ENCODE data around the gene PALMD. TPM values are rescaled to one million over a fixed set of nuclear protein-coding genes. Genes with fewer than 3 reads are reported as not detected.

PALMD gene
- total and polyA plus RNA-seq, 2 experiments from 2014 or later = 0.63 to 0.94 TPM

DNA sequence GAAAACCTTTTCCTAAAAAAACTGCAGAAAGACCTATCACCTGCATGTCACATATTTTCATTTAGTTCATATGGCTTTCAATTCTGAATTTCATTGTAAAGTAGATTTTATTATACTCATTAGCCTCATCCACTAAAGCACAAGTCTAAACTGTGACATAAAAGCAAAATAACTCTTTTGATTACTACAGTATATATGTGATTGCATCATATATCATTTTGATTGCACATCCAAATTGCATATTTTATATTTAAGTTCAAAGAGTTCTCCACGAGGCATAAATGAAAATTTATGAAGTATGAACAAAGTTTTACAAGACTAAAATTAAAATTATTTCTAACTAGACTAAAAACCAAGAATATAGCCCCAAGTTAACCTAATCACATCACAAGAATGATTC lies 19.3 kb downstream of the PALMD start:
- no peaks in the 10 kb centered on the region for H3K36me3 ChIP-seq
- H3K4me3 ChIP-seq = no peak overlapping the region
- no peak overlapping the region for H3K27ac ChIP-seq
- no peaks in the 10 kb centered on the region for H3K9me3 ChIP-seq (ENCODE audit: low read depth)
- no peaks in the 10 kb centered on the region for H3K4me1 ChIP-seq (ENCODE audit: low read depth)
- no peak for DNase-seq (ENCODE audit: low read depth in 1 of 2, low spot score in 1 of 2)
- TF ChIP-seq, protein P1, sequence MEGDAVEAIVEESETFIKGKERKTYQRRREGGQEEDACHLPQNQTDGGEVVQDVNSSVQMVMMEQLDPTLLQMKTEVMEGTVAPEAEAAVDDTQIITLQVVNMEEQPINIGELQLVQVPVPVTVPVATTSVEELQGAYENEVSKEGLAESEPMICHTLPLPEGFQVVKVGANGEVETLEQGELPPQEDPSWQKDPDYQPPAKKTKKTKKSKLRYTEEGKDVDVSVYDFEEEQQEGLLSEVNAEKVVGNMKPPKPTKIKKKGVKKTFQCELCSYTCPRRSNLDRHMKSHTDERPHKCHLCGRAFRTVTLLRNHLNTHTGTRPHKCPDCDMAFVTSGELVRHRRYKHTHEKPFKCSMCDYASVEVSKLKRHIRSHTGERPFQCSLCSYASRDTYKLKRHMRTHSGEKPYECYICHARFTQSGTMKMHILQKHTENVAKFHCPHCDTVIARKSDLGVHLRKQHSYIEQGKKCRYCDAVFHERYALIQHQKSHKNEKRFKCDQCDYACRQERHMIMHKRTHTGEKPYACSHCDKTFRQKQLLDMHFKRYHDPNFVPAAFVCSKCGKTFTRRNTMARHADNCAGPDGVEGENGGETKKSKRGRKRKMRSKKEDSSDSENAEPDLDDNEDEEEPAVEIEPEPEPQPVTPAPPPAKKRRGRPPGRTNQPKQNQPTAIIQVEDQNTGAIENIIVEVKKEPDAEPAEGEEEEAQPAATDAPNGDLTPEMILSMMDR (IDR thresholded peaks at IDR 0.05; ENCODE audit: low read depth, low read length) = no peak
- H3K27me3 ChIP-seq = no peaks in the 10 kb centered on the region

DNA sequence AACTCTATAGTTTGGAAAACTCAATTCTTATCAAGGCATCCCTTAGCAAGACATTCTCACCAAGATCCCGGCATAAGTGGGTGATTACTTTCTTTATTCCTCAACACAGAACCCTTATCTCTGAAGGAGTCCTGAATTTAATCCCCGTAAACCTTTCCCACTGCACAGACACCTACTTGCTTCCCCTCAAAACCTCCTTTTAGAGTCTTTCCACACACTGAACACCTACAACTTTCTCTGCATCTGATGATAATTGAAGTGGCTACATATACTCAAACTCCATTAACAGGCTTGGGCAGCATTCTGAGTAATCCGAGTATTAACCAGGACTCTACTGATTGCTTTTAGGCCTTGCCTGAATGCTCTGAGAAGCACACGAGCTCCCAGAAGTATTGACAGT lies 23.5 kb downstream of the PALMD start:
- DNase-seq (ENCODE audit: low read depth in 1 of 2, low spot score in 1 of 2) = no peak
- Histone ChIP-seq H3K9me3 (ENCODE audit: low read depth) (no peaks in the 10 kb centered on the region), H3K36me3 (no peaks in the 10 kb centered on the region), H3K27ac (no peak overlapping the region), H3K27me3 (no peaks in the 10 kb centered on the region), H3K4me3 (no peak overlapping the region), H3K4me1 (ENCODE audit: low read depth) (no peaks in the 10 kb centered on the region)
- TF ChIP-seq, protein P1 (IDR thresholded peaks at IDR 0.05; ENCODE audit: low read depth, low read length) = no peak

DNA sequence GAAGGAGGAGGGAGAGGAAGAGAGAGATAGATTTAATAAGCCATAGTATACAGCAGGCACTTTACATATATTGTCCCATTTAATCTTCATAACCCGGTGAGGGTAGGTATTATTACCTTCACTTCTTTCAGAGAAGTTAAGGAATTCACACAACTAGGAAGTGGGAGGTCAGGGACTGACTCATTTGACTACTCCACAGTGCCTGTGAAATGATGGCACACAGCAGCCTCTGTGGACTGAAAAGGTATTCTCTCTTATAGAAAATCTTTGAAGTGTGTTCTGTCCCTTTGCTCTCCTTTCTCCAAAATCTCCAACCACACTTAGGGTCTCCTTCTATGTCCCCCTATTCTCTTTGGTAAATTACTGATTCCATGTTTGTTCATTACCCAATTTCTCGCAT lies 23.9 kb downstream of the PALMD start:
- Histone ChIP-seq H3K4me3 (no peak overlapping the region), H3K36me3 (no peaks in the 10 kb centered on the region), H3K27me3 (no peaks in the 10 kb centered on the region), H3K27ac (no peak overlapping the region), H3K9me3 (ENCODE audit: low read depth) (no peaks in the 10 kb centered on the region), H3K4me1 (ENCODE audit: low read depth) (no peaks in the 10 kb centered on the region)
- TF ChIP-seq, protein P1 (IDR thresholded peaks at IDR 0.05; ENCODE audit: low read depth, low read length) = no peak
- DNase-seq (ENCODE audit: low read depth in 1 of 2, low spot score in 1 of 2) = no peak

DNA sequence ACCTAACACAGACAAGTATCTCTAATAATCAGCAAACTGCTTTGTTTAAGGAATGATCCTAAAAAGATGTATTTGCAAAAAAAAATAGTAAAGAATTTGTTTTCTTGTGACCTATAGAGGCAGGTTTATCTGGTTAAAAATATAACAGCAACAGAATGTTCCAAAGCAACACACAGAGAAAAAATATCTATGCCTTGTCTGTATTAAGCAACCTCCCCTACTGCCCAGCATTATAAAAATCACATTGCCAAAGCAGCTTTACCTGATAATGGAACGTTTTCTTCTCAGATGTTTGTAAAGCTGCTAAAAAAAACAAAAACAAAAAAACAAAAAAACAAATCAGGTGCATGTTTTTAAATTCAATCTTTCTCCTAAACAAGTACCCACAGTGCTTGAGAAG lies 24.7 kb downstream of the PALMD start:
- TF ChIP-seq, protein P1 (IDR thresholded peaks at IDR 0.05; ENCODE audit: low read depth, low read length) = no peak
- no peak overlapping the region for H3K27ac ChIP-seq
- H3K4me3 ChIP-seq = no peak overlapping the region
- no peaks in the 10 kb centered on the region for H3K27me3 ChIP-seq
- H3K9me3 ChIP-seq (ENCODE audit: low read depth) = no peaks in the 10 kb centered on the region
- no peaks in the 10 kb centered on the region for H3K36me3 ChIP-seq
- DNase-seq (ENCODE audit: low read depth in 1 of 2, low spot score in 1 of 2) = no peak
- H3K4me1 ChIP-seq (ENCODE audit: low read depth) = no peaks in the 10 kb centered on the region

DNA sequence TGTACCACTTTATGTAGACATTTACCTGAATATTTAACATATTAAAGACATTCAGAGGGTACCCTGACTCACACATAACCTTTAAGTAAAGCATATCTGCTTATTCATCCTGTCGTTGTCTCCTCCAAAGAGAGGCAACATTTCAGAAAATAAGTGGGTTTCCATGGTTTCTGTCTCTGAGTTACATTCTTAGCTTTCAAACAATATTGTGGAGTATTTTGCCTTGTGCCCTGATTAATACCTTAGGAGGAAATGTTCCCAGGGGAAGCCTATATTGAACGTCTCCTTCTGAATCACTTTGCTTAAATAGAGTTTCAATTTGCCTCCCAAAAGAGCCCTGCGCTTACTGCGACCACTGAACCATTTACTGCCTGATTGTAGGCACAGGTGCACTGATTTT lies 26.1 kb downstream of the PALMD start:
- Histone ChIP-seq H3K27ac (no peak overlapping the region), H3K36me3 (no peaks in the 10 kb centered on the region), H3K4me1 (ENCODE audit: low read depth) (no peaks in the 10 kb centered on the region), H3K4me3 (no peak overlapping the region), H3K27me3 (no peaks in the 10 kb centered on the region), H3K9me3 (ENCODE audit: low read depth) (no peaks in the 10 kb centered on the region)
- TF ChIP-seq, protein P1 (IDR thresholded peaks at IDR 0.05; ENCODE audit: low read depth, low read length) = no peak
- no peak for DNase-seq (ENCODE audit: low read depth in 1 of 2, low spot score in 1 of 2)

All from cardiac muscle cell (in vitro differentiated cells and primary cell).